PC-3 (cell line): ENCODE results near the gene GRK6. TPM values are rescaled to one million over a fixed set of nuclear protein-coding genes. Genes with fewer than 3 reads are reported as not detected.

Source experiments
- ATAC-seq: fragments of 200-7000 bp; cut with Tn5 transposase; 2 replicates; pipeline ENCODE4 v1.9.1; 2020; ENCODE audit warnings: mild to moderate bottlenecking, moderate library complexity
- BruUV-seq: library from RNA; stranded (reverse); fragments of 400-500 nt; replicated peaks from 2 replicates; lab custom pipeline; 2021; lab: Mats Ljungman, UMichigan
- CTCF ChIA-PET: fragments of 300-600 bp; sonication (Branson Sonifier 250); formaldehyde crosslinking; loops from one replicate; lab custom pipeline; 2022; ENCODE audit warnings: antibody characterized with exemption; lab: Charles Lee
- POLR2A ChIA-PET: fragments of 300-600 bp; sonication (Branson Sonifier 250); formaldehyde crosslinking; loops from one replicate; lab custom pipeline; 2022; ENCODE audit warnings: antibody characterized with exemption; ENCODE audit not compliant: unreplicated experiment; lab: Charles Lee
- DNase-seq: peaks from one replicate; pipeline ENCODE4 v3.0.0-alpha.2; 2015
- H2AFZ ChIP-seq: fragments of 300-600 bp; sonication (generic); 2 replicates; pipeline ENCODE4 v1.6.0; 2016; ENCODE audit warnings: antibody characterized with exemption, low read length
- H3F3A ChIP-seq: fragments of 300-600 bp; sonication (generic); one replicate; pipeline ENCODE4 v1.6.0; 2017; ENCODE audit warnings: antibody characterized with exemption, low read length, control low read depth, mild to moderate bottlenecking; ENCODE audit not compliant: unreplicated experiment
- H3K27ac ChIP-seq: fragments of 300-600 bp; sonication (generic); 2 replicates; pipeline ENCODE4 v1.5.1; 2016; ENCODE audit warnings: mild to moderate bottlenecking, low read length
- H3K27me3 ChIP-seq: fragments of 300-600 bp; sonication (generic); 2 replicates; pipeline ENCODE4 v1.6.1; 2016; ENCODE audit warnings: low read length, mixed read lengths
- H3K36me3 ChIP-seq: fragments of 300-600 bp; sonication (generic); 2 replicates; pipeline ENCODE4 v1.6.1; 2016; ENCODE audit warnings: low read depth, mixed run types, low read length, mixed read lengths
- H3K4me1 ChIP-seq: fragments of 300-600 bp; sonication (generic); 2 replicates; pipeline ENCODE4 v1.5.1; 2016; ENCODE audit warnings: low read length; ENCODE audit not compliant: insufficient read depth
- H3K4me2 ChIP-seq: fragments of 300-600 bp; sonication (generic); 2 replicates; pipeline ENCODE4 v1.6.0; 2016; ENCODE audit warnings: low read length
- H3K4me3 ChIP-seq: fragments of 300-600 bp; sonication (generic); 2 replicates; pipeline ENCODE4 v1.5.1; 2016; ENCODE audit warnings: mild to moderate bottlenecking, low read length, mixed read lengths
- H3K79me2 ChIP-seq: fragments of 300-600 bp; sonication (generic); 2 replicates; pipeline ENCODE4 v1.6.1; 2017; ENCODE audit warnings: low read length, mixed read lengths
- H3K9ac ChIP-seq: fragments of 300-600 bp; sonication (generic); 2 replicates; pipeline ENCODE4 v1.6.0; 2016; ENCODE audit warnings: mild to moderate bottlenecking, low read length
- H3K9me2 ChIP-seq: fragments of 300-600 bp; sonication (generic); replicated peaks from 2 replicates; pipeline ENCODE4 v1.6.1; 2016; ENCODE audit warnings: mixed run types, low read length, mixed read lengths
- H3K9me3 ChIP-seq: fragments of 300-600 bp; sonication (generic); 2 replicates; pipeline ENCODE4 v1.6.1; 2016; ENCODE audit warnings: low read length, mixed read lengths
- H4K20me1 ChIP-seq: fragments of 300-600 bp; sonication (generic); 2 replicates; pipeline ENCODE4 v1.6.1; 2016; ENCODE audit warnings: low read length, mixed read lengths
- CTCF ChIP-seq: fragments of 300-600 bp; sonication (generic); conservative IDR thresholded peaks from 2 replicates; pipeline ENCODE4 v1.5.1; 2017; ENCODE audit warnings: antibody characterized with exemption, low read depth, mild to moderate bottlenecking, low read length
- EZH2 ChIP-seq: fragments of 300-600 bp; sonication (generic); IDR thresholded peaks from one replicate; pipeline ENCODE4 v1.6.1; 2017; ENCODE audit warnings: antibody characterized with exemption, mild to moderate bottlenecking, low read length; ENCODE audit not compliant: unreplicated experiment
- EZH2phosphoT487 ChIP-seq: fragments of 300-600 bp; sonication (generic); IDR thresholded peaks from 2 replicates; pipeline ENCODE4 v1.6.1; 2018; ENCODE audit warnings: mild to moderate bottlenecking, antibody characterized with exemption, low read length, borderline replicate concordance
- intact Hi-C: fragments of 100-400 bp; cut with micrococcal nuclease; formaldehyde crosslinking; loops from 2 replicates; pipeline ENCODE4 v1.9.0; 2023
- total RNA-seq: library from RNA; depleted of rRNA; stranded (reverse); fragments of >200 nt; gene quantifications from 2 replicates; pipeline ENCODE4 v1.2.3, GENCODE V29; 2014

GRK6 gene
- total RNA-seq, 1 experiment from 2014 or later = 69.9 TPM

- no peak overlapping the region for H3K4me3 ChIP-seq
- no peaks in the 10 kb centered on the region for H4K20me1 ChIP-seq
- no peaks in the 10 kb centered on the region for H3K79me2 ChIP-seq
- intact Hi-C loops = no loop called here
- ATAC-seq = peak; percentile 93
- peak overlapping the region; percentile 46 for H3K27ac ChIP-seq
- CTCF ChIA-PET = interaction anchor here (0.8 to 1.4 kb wide), 4 partner anchors 9 to 93 kb away, joined by 3 to 7 read pairs (median 3); no protein-coding TSS in a partner anchor
- peak overlapping the region; percentile 64 for H2AFZ ChIP-seq
- no peaks in the 10 kb centered on the region for H3K9me2 ChIP-seq
- DNase-seq = peak; percentile 76
- POLR2A ChIA-PET = interaction anchor here (0.5 to 1.3 kb wide), 4 partner anchors 10 to 119 kb away, joined by 3 read pairs; partner anchors contain the start of gene LMAN2
- peak overlapping the region; percentile 51 for H3K4me2 ChIP-seq
- TF ChIP-seq EZH2phosphoT487 (no peak), CTCF (no peak)
- no peaks in the 10 kb centered on the region for H3K36me3 ChIP-seq
- no peaks in the 10 kb centered on the region for H3K9me3 ChIP-seq
- H3F3A ChIP-seq = no peaks in the 10 kb centered on the region
- no TSS peak for BruUV-seq
- no peaks in the 10 kb centered on the region for H3K27me3 ChIP-seq
- H3K9ac ChIP-seq = no peak overlapping the region
- peaks cover 8% of the 10 kb centered on the region for H3K4me1 ChIP-seq
These were observed 47.3 kb upstream of the GRK6 start for GRCh38 chr5:177378884-177379883.

GRCh38 chr5:177380805-177381126, 45.7 kb upstream of the GRK6 start:
- CTCF ChIA-PET = no interaction called here
- intact Hi-C loops = no loop called here
- POLR2A ChIA-PET = no interaction called here

More at GRCh38 chr5:177380805-177381126, 45.7 kb upstream of the GRK6 start:
- no TSS peak for BruUV-seq
- Histone ChIP-seq H3K4me1 (peaks cover 8% of the 10 kb centered on the region), H3K27ac (no peak overlapping the region), H3F3A (no peaks in the 10 kb centered on the region), H3K4me2 (no peak overlapping the region), H2AFZ (no peak overlapping the region), H3K79me2 (no peaks in the 10 kb centered on the region), H3K9me3 (no peaks in the 10 kb centered on the region), H3K4me3 (no peak overlapping the region), H3K9ac (no peak overlapping the region), H3K36me3 (no peaks in the 10 kb centered on the region), H3K9me2 (no peaks in the 10 kb centered on the region), H4K20me1 (no peaks in the 10 kb centered on the region), H3K27me3 (no peaks in the 10 kb centered on the region)
- ATAC-seq (no peak), DNase-seq (no peak)
- TF ChIP-seq EZH2 (no peak), EZH2phosphoT487 (no peak), CTCF (no peak)
